Measurements from ENCODE around the gene SPARCL1. TPM values are rescaled to one million over a fixed set of nuclear protein-coding genes. Genes with fewer than 3 reads are reported as not detected.

Gene SPARCL1
- total RNA-seq, 1 donor from 2014 or later: 6.3 TPM

GRCh38 chr4:87530229-87530628 lies 1.1 kb upstream of the SPARCL1 start:
- Mint-ChIP-seq H3K4me1 (peaks cover 36% of the 10 kb centered on the region), H3K27ac (no peak overlapping the region), H3K9me3 (peaks cover 17% of the 10 kb centered on the region), H3K4me3 (no peak overlapping the region), H3K36me3 (no peaks in the 10 kb centered on the region), H3K27me3 (ENCODE audit: low read depth) (no peaks in the 10 kb centered on the region)
- TF ChIP-seq, protein P1, sequence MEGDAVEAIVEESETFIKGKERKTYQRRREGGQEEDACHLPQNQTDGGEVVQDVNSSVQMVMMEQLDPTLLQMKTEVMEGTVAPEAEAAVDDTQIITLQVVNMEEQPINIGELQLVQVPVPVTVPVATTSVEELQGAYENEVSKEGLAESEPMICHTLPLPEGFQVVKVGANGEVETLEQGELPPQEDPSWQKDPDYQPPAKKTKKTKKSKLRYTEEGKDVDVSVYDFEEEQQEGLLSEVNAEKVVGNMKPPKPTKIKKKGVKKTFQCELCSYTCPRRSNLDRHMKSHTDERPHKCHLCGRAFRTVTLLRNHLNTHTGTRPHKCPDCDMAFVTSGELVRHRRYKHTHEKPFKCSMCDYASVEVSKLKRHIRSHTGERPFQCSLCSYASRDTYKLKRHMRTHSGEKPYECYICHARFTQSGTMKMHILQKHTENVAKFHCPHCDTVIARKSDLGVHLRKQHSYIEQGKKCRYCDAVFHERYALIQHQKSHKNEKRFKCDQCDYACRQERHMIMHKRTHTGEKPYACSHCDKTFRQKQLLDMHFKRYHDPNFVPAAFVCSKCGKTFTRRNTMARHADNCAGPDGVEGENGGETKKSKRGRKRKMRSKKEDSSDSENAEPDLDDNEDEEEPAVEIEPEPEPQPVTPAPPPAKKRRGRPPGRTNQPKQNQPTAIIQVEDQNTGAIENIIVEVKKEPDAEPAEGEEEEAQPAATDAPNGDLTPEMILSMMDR (IDR thresholded peaks at IDR 0.05; ENCODE audit: unreplicated experiment): no peak
- DNase-seq (ENCODE audit: low spot score in 2 of 2, unreplicated experiment in 2 of 2): no peak

DNA sequence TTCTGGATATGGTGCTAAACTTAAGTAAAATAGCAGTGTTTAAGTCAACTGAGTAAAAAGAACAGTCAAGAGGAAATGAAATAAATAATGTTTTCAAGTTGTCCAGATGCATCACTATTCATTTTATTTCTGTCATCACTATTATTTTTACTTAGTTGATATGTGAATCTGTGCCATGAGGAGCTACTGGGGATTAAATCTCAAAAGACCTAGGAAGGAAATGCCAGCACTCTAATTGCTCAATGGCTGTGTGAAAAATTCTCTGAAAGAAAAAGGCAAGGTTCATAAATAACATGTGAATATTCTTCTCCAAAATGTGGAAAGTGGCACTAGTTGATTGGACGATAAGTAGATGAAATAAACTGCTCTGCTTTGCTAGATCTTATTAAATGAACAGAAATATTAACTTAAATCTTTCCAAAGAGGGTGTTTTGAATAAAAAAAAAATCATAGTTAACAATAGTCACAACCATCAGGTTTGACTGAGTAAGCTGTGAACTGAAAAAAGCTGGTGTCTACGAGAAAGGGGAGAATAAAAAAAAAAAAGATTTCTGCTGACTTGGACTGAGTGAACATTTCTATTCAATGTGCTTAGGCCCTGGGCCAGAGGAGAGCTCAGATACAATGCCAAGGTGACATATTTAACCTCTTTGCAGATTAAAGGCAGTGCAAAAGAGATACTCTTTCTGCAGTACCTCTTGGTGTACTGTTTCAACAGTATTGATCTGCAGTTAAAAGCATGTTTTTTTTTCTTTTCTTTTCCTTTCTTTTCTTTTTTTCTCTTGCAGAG lies 1.6 kb downstream of the SPARCL1 start:
- H3K4me1 Mint-ChIP-seq: peaks cover 36% of the 10 kb centered on the region
- no peak for DNase-seq (ENCODE audit: low spot score in 2 of 2, unreplicated experiment in 2 of 2)
- no peak overlapping the region for H3K27ac Mint-ChIP-seq
- peaks cover 2% of the 10 kb centered on the region for H3K36me3 Mint-ChIP-seq
- H3K27me3 Mint-ChIP-seq (ENCODE audit: low read depth): no peaks in the 10 kb centered on the region
- TF ChIP-seq, protein P1 (IDR thresholded peaks at IDR 0.05; ENCODE audit: unreplicated experiment): no peak
- H3K9me3 Mint-ChIP-seq: peaks cover 13% of the 10 kb centered on the region
- H3K4me3 Mint-ChIP-seq: no peak overlapping the region

DNA sequence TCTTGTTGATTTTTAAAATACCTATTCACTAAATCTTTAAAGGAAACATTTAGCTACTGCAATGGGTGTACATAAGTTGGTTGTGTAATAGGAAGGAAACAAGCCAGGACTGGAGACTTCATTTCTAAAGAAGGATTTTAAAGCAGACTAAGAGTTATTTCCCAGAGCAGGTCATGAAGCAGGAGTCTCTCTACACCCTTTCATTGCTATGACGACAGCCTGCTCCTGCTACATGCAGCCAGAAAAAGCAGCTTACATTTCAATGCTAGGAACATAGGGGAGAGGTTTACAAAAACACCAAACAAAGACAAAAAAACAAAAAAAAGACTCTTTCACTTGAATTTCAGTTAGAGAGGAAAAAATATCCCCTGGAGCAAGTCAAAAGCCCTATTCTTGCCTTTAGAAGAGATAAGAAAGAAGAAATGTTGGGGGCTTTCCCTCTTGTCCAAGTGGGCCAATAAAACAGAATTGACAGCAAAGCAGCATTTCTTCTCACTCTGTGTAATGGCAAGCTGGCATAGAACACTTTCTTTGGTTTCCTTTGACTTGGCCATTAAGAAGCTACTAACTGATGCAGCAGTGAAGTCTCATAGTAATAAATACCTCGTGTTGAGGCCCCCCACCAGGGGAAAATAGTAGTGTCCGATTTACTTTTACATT lies 3.4 kb downstream of the SPARCL1 start:
- Mint-ChIP-seq H3K9me3 (peaks cover 13% of the 10 kb centered on the region), H3K36me3 (peaks cover 2% of the 10 kb centered on the region), H3K4me3 (no peak overlapping the region), H3K27me3 (ENCODE audit: low read depth) (no peaks in the 10 kb centered on the region), H3K4me1 (peaks cover 46% of the 10 kb centered on the region), H3K27ac (peak overlapping the region; percentile 25)
- no peak for DNase-seq (ENCODE audit: low spot score in 2 of 2, unreplicated experiment in 2 of 2)
- TF ChIP-seq, protein P1 (IDR thresholded peaks at IDR 0.05; ENCODE audit: unreplicated experiment): no peak

- no peak for DNase-seq (ENCODE audit: low spot score in 2 of 2, unreplicated experiment in 2 of 2)
- Mint-ChIP-seq H3K27ac (no peak overlapping the region), H3K4me3 (no peak overlapping the region), H3K9me3 (peaks cover 13% of the 10 kb centered on the region), H3K36me3 (peaks cover 2% of the 10 kb centered on the region), H3K27me3 (ENCODE audit: low read depth) (no peaks in the 10 kb centered on the region), H3K4me1 (peaks cover 41% of the 10 kb centered on the region)
- TF ChIP-seq, protein P1 (IDR thresholded peaks at IDR 0.05; ENCODE audit: unreplicated experiment): no peak
These were observed 4.7 kb downstream of the SPARCL1 start for GRCh38 chr4:87524456-87524855.

GRCh38 chr4:87523307-87523706 lies 5.9 kb downstream of the SPARCL1 start:
- no peak overlapping the region for H3K27ac Mint-ChIP-seq
- TF ChIP-seq, protein P1 (IDR thresholded peaks at IDR 0.05; ENCODE audit: unreplicated experiment): no peak
- DNase-seq (ENCODE audit: low spot score in 2 of 2, unreplicated experiment in 2 of 2): no peak
- H3K9me3 Mint-ChIP-seq: peaks cover 13% of the 10 kb centered on the region
- peaks cover 2% of the 10 kb centered on the region for H3K36me3 Mint-ChIP-seq
- no peaks in the 10 kb centered on the region for H3K27me3 Mint-ChIP-seq (ENCODE audit: low read depth)
- no peak overlapping the region for H3K4me3 Mint-ChIP-seq
- H3K4me1 Mint-ChIP-seq: peaks cover 32% of the 10 kb centered on the region
